GM18508 (cell line): ENCODE results near the gene CNTLN.
"Not testable (repeated sequence)": the region's sequence is repeated elsewhere in the genome, so short reads cannot be mapped to it uniquely, and the experiment has no call there.

Experiments
- ATAC-seq: cut with Tn5 transposase; IDR thresholded peaks from one replicate; pipeline ENCODE4 v1.9.1; 2021; ENCODE audit warnings: moderate number of reproducible peaks; ENCODE audit not compliant: insufficient read depth, unreplicated experiment

The CNTLN gene

GRCh38 chr9:17481565-17481964 lies 346.7 kb downstream of the CNTLN start:
- no peak for ATAC-seq

GRCh38 chr9:17484906-17485305 lies 350.1 kb downstream of the CNTLN start:
- no peak for ATAC-seq

- no peak for ATAC-seq
Measured at GRCh38 chr9:17486396-17486795, 351.6 kb downstream of the CNTLN start.

- no peak for ATAC-seq
Measured at GRCh38 chr9:17487467-17487866, 352.6 kb downstream of the CNTLN start.

GRCh38 chr9:17488662-17489061 lies 353.8 kb downstream of the CNTLN start:
- ATAC-seq = no peak

GRCh38 chr9:17490110-17490509 lies 355.3 kb downstream of the CNTLN start:
- no peak for ATAC-seq

- ATAC-seq = no peak
Measured at GRCh38 chr9:17491780-17492179, 356.9 kb downstream of the CNTLN start.

GRCh38 chr9:17503196-17503595 lies 368.4 kb downstream of the CNTLN start:
- no peak for ATAC-seq

- ATAC-seq = no peak
Measured at GRCh38 chr9:17509151-17509550, 374.3 kb downstream of the CNTLN start.

- ATAC-seq = no peak
Measured at GRCh38 chr9:17509701-17510100, 374.9 kb downstream of the CNTLN start.

GRCh38 chr9:17519761-17520160 lies 384.9 kb downstream of the CNTLN start:
- no peak for ATAC-seq

GRCh38 chr9:17520268-17521064 lies 385.6 kb downstream of the CNTLN start:
- ATAC-seq = no peak

GRCh38 chr9:17521100-17521855 lies 386.4 kb downstream of the CNTLN start:
- no peak for ATAC-seq

GRCh38 chr9:17526726-17527125 lies 391.9 kb downstream of the CNTLN start:
- ATAC-seq = not testable (repeated sequence)

- no peak for ATAC-seq
Measured at GRCh38 chr9:17528859-17529258, 394.0 kb downstream of the CNTLN start.

GRCh38 chr9:17531642-17532254 lies 396.9 kb downstream of the CNTLN start:
- no peak for ATAC-seq

- ATAC-seq = no peak
Measured at GRCh38 chr9:17532461-17532860, 397.6 kb downstream of the CNTLN start.

GRCh38 chr9:17535176-17535575 lies 400.3 kb downstream of the CNTLN start:
- no peak for ATAC-seq

GRCh38 chr9:17536027-17536426 lies 401.2 kb downstream of the CNTLN start:
- ATAC-seq = no peak

- ATAC-seq = no peak
Measured at GRCh38 chr9:17551023-17551422, 416.2 kb downstream of the CNTLN start.
